ENCODE data around the gene HOXC13.
A peak's percentile ranks its signal among the peaks of the same experiment; 100 is the strongest.

Gene HOXC13

GRCh38 chr12:53971129-53971528, 32.5 kb downstream of the HOXC13 start:
- no peak for DNase-seq

DNA sequence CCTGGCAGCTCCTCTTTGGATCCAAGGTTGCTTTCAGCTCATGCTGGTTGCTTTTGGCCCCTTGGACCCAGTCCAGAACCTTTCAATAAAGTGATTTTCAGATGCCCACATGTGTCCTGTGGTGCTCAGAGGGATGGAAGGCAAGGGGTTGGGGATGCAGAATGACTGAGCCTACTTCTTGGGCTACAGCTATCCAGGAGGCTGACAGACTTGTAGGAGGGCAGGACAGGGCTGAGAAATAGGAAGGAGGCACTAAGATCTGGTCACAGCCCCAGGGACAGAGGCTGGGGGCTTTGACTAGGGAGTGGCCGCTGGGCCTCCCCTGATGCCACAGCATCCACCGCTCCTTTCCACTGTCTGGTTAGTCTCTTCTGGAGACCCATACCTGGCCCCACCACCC, 33.1 kb downstream of the HOXC13 start:
- DNase-seq, result no peak

- peak; percentile 41 for DNase-seq
Measured at GRCh38 chr12:53972152-53972702, 33.6 kb downstream of the HOXC13 start.

DNA sequence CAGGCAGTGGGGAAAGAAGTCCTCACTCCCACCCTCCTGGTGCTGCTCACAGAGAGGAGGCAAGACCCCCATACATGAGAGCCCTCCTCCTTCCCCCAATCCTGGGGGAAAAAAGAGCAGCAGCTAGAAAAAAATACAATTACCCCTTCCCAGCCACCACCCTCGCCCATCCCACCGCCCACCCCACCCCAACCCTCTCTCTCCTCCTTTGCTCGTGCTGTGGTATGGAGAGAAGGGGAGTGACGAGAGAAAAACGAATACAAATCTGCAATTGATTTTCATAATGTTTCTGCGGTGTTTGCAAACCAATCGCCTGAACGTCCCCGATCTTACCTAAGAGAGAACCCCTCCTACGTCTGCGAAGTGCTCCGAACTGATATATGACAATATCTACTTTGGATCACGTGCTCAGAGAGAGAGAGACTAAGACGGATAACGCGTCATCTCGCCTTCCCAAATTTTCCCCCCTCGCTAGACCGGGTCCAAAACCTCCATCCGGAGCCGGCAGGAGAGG, 34.1 kb downstream of the HOXC13 start, which contains the start of gene HOXC11:
Gene HOXC11, plus strand, starts transcription at position 405 of the 514 bp plus-strand sequence. CDS start 116 bp downstream, outside the sequence.
- no peak for DNase-seq

- DNase-seq, result peak; percentile 81
Measured at GRCh38 chr12:53973236-53974042, 34.8 kb downstream of the HOXC13 start.

GRCh38 chr12:53974084-53975063, 35.7 kb downstream of the HOXC13 start, which contains the start of gene HOTAIR:
Gene HOTAIR (minus strand): TSS chr12:53974954.
- peak; percentile 85 for DNase-seq

DNA sequence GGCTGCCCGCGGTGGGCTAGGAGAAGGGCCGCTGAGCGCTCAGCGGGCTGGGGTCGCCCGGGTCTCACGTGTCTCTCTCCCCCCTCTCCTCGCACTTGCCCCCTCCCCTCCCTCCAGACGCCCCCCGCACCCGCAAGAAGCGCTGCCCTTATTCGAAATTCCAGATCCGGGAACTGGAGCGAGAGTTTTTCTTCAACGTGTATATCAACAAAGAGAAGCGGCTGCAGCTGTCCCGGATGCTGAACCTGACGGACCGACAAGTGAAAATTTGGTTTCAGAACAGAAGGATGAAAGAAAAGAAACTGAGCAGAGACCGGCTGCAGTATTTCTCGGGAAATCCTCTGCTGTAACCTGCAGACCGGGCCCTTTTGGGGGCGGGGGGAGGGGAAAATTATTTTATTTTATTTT, 36.4 kb downstream of the HOXC13 start:
- DNase-seq, result peak; percentile 50

DNA sequence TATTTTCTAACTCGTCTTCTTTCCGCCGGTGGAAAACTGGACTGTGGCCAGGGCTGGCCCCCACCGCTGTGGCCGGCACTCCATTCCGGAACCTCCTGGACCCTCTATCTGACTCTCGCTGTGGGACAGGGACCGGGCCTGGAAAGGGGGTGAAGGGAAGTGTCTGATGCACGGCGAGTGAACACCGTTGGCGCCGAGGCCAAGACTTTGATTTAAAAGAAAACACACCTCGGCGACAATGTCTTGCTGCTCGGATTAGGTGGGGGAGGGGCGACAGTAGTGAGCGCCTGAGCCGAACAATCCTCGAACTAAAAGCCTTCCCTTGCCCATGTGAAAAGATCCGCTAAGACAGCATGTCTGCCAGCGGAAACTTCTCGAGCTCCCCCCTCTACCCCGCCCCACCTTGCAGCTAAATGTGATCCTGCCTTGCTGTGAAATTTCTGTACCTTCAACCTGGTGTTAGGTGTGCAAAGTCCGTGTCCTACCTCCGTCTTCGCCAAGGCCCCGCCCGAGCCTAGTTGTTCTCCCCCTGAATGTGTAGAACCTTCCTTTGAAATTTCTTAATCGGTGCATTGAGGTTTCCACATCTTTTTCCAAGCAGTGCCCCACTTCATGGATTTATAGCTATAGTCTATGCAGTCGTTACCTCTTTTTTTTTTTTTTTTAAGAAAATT, 37.0 kb downstream of the HOXC13 start:
- DNase-seq, result no peak

GRCh38 chr12:53976172-53976822, 37.7 kb downstream of the HOXC13 start:
- peak; percentile 87 for DNase-seq

- DNase-seq, result no peak
Measured at GRCh38 chr12:53976823-53977595, 38.4 kb downstream of the HOXC13 start.

DNA sequence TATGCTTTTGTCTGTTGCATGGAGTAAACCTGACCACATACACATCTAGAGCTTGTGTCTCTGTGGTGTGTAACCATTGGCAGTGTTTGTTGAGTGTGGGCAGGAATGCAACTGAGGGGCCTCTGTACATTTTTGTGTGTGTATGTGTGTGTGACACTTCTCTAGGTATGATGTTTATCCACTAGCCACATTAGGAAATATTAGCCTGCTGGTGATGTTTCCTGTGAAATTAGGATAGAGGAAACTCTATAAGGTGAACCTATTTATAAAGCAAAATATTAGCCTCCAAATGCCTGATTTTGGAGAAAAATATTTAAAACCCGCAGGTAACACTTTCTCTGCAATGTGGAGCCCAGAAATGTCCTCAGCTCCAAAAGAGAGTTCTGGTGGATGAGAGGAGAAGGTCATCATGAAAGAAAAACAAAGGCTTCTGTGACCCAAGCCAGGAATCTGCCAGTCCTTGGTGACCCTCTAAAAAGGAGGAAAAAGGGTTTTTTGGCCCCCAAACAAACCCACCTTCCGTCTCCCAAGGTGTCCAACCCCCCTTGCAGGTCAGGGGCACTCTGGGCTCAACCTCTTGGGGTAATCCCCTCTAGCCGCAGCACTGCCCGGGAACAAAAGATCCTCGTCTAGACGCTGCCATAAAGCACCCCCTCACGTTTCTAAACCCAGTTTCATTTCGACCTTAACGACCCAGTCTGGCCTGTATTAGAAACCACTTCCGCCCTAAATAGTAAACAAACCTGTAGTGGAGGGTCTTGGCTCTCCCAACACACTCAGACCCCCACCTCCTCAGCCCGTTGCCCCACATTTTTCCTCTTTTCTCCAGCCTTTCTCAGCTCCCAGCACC, 39.2 kb downstream of the HOXC13 start:
- DNase-seq, result no peak

DNA sequence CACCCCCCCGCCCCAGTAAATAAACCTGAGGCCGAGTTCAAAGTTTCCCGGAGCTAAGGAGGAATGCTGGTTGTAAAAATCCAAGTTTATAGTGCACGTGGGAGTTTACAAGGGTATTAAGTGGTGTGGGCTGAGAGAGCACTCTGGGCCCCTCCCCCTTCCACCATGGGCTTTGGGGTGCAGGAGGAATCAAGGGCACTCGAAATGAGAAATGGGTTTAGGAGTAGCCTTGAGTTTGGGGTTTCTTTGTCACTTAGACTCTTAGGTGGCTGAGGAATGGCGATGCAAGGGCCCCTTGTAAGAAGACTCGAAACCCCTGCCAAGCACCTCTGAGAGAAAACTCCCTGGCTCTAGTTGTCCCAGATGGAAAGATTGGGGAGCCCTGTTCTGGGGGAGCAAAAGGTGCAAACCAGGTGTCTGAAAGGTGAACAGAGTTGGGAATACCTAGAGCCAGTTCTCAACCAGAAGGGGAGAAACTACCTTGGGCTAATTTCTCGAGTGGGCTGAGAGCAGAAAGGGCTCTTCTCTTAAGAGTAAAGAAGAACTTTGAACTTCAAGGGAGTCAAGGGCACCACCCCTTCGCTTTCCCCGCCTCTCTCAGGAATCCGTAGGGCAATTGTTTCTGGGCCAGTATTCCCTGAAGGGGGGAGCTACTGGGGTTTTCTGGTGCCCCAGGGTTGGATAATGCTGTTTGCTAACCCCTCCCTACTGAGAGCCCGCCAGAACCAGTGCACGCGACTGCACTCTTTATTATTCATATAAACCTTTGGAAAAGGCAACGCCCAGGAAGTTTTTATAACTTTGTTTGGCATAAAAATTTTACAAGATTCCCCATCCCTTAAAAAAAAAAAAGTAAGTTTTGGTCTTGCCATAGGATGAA, 40.1 kb downstream of the HOXC13 start:
- peak; percentile 62 for DNase-seq

DNA sequence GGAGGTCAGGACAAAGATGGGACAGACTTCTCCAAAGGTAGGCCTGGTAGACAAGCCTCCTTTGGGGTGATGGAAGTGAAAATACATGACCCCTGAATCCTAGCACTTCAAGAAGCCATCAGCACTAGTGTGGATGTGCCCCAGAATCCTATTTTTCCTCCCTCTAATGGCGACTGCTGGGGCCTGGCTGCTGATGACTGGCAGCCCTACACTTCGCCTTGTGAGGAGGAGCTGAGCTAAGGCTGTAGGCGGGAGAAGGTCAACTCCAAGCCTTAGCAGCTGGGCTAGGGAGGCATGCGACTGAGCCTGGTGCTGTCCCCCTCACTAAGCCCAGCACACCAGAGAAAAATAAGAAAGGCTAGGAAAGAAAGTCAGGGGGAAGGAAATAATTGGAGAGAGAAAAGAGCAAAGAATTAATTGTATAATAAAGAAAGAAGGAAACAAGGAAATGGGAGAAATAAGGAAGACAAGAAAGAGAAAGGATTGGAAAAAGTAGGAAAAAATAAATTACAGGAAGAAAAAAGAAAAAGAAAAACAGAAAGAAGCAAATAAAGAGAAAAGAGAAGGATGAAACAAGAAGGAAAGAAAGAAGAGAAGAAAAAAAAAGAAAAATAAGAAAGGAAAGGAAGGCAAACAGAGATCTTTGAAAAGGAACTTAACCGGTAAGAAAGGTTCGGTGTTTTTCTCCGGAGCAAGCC, 41.6 kb downstream of the HOXC13 start:
- DNase-seq, result peak; percentile 71

DNA sequence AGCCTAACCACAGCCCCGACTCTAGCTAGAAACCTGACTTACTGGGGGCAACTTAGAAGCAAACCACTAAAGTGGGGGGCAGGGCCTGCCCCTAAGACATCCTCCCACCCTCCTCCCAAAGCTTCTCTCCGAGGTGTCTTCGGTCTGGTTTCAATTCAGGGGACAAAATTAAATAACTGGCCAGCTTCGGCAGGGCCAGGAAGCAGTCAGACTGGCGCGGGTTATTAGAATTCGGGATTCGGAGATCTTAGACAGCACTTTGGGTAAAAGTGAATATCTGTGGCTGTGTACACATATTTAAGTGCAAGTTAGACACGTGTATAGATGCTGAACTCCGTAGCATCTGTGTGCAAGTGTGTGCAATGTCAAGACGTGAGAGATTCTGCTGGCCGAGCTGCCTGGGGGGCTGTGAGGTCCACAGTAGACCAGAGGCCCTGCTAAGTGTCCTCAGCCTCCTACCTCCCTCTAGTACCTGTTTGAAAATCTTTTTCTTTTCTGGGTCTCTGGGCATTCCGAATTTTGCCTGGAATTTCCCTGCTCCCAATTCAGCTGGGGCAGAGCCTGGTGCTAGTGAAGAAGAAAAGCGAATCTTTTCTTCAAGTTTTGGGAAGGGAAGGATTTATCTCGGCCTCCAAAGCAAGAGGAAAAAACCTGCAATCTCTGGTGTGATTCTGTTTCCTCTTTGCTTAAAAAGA, 42.3 kb downstream of the HOXC13 start:
- DNase-seq, result peak; percentile 59

GRCh38 chr12:53981634-53982565, 43.3 kb downstream of the HOXC13 start:
- DNase-seq, result peak; percentile 80

Measured in right hindlimb (tissue), 1 donor.